Fibroblast of skin of abdomen (primary cell): Measurements from ENCODE around the gene HLCS.

ENCODE experiments used
- DNase-seq: peaks from one replicate; pipeline ENCODE4 v3.0.0-alpha.2; 2013

Gene HLCS

GRCh38 chr21:36881228-36881627 is 85.2 kb downstream of the HLCS start:
- DNase-seq = peak; percentile 75

- no peak for DNase-seq
Observed at GRCh38 chr21:36879827-36880226, 86.6 kb downstream of the HLCS start.

GRCh38 chr21:36877741-36878140 is 88.7 kb downstream of the HLCS start:
- no peak for DNase-seq

- DNase-seq = no peak
Observed at GRCh38 chr21:36874665-36875064, 91.8 kb downstream of the HLCS start.

GRCh38 chr21:36873513-36873912 is 93.0 kb downstream of the HLCS start:
- no peak for DNase-seq

GRCh38 chr21:36867291-36867905 is 99.1 kb downstream of the HLCS start:
- no peak for DNase-seq

- peak; percentile 12 for DNase-seq
Observed at GRCh38 chr21:36866419-36866818, 100.0 kb downstream of the HLCS start.

GRCh38 chr21:36864974-36865373 is 101.5 kb downstream of the HLCS start:
- DNase-seq = no peak

GRCh38 chr21:36863260-36863659 is 103.2 kb downstream of the HLCS start:
- DNase-seq = no peak

GRCh38 chr21:36861595-36862323 is 104.7 kb downstream of the HLCS start:
- DNase-seq = peak; percentile 74

GRCh38 chr21:36860736-36861594 is 105.5 kb downstream of the HLCS start:
- peak; percentile 90 for DNase-seq

- DNase-seq = peak; percentile 54
Observed at GRCh38 chr21:36859744-36860501, 106.5 kb downstream of the HLCS start.

GRCh38 chr21:36858320-36858957 is 108.0 kb downstream of the HLCS start:
- peak; percentile 16 for DNase-seq

GRCh38 chr21:36856643-36857042 is 109.8 kb downstream of the HLCS start:
- no peak for DNase-seq

- DNase-seq = peak; percentile 41
Observed at GRCh38 chr21:36854391-36854790, 112.1 kb downstream of the HLCS start.

- DNase-seq = no peak
Observed at GRCh38 chr21:36852864-36853263, 113.6 kb downstream of the HLCS start.

- no peak for DNase-seq
Observed at GRCh38 chr21:36852293-36852692, 114.2 kb downstream of the HLCS start.

- DNase-seq = no peak
Observed at GRCh38 chr21:36851121-36851520, 115.3 kb downstream of the HLCS start.

- DNase-seq = no peak
Observed at GRCh38 chr21:36850372-36850771, 116.1 kb downstream of the HLCS start.

- DNase-seq = no peak
Observed at GRCh38 chr21:36849461-36850105, 116.9 kb downstream of the HLCS start.

- no peak for DNase-seq
Observed at GRCh38 chr21:36848730-36849274, 117.7 kb downstream of the HLCS start.
